PFSK-1 (cell line): ENCODE measurements around the gene OAF.

ENCODE experiments used
- FOXP2 ChIP-seq: optimal IDR thresholded peaks from 2 replicates; pipeline ENCODE3; 2011; ENCODE audit warnings: borderline replicate concordance, control low read depth, inconsistent platforms; ENCODE audit not compliant: insufficient read depth; ENCODE audit errors: extremely low read length, extremely low read depth
- POLR2AphosphoS5 ChIP-seq: IDR thresholded peaks from 2 replicates; pipeline ENCODE4 v1.6.1; 2012; ENCODE audit warnings: low read depth, mild to moderate bottlenecking, control low read depth, low read length, moderate library complexity
- REST ChIP-seq, 2 experiments: IDR thresholded peaks; 2 replicates each; pipeline versions ENCODE4 v1.6.1 to v1.8.0; 2011 to 2012; ENCODE audit warnings: low read depth in 2 of 2, low read length in 2 of 2, control low read depth in 1 of 2, inconsistent platforms in 1 of 2, mild to moderate bottlenecking in 1 of 2, moderate library complexity in 1 of 2; ENCODE audit not compliant: insufficient read depth in 1 of 2
- SIN3A ChIP-seq: IDR thresholded peaks from 2 replicates; pipeline ENCODE4 v1.6.1; 2012; ENCODE audit warnings: mild to moderate bottlenecking, low read length, moderate library complexity, borderline replicate concordance; ENCODE audit not compliant: insufficient read depth
- TAF1 ChIP-seq: IDR thresholded peaks from 2 replicates; pipeline ENCODE4 v1.6.1; 2012; ENCODE audit warnings: low read length, control low read depth, borderline replicate concordance; ENCODE audit not compliant: insufficient read depth

The OAF gene

GRCh38 chr11:120214581-120214980, 3.7 kb downstream of the OAF start:
- TF ChIP-seq FOXP2, result no peak
- no peak for TF ChIP-seq POLR2AphosphoS5
- TF ChIP-seq REST (IDR thresholded peaks at IDR 0.05; ENCODE audit: insufficient read depth in 1 of 2, low read depth in 2 of 2, low read length in 2 of 2), result no peak
- no peak for TF ChIP-seq SIN3A
- TF ChIP-seq TAF1, result no peak

DNA sequence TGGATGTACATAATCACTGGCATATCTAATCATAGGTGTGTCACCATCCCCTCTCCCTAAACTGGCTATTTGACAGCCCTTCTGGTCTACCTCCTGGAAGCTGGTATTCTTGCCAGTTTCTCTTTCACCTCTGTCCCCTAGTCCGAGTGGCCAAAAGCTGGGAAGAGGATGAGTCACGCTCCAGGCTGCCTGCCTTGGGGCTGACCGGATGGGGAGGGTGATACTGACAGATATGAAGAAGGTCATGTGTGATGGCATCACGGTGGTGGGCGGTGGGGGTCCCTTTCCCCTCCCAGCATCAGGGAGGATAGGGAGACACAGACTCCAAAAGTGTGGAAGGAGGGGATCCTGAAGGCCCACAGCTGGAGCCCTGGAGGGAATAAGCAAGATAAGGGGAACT, 4.8 kb downstream of the OAF start:
- TF ChIP-seq FOXP2 (no peak), POLR2AphosphoS5 (no peak), REST (IDR thresholded peaks at IDR 0.05; ENCODE audit: insufficient read depth in 1 of 2, low read depth in 2 of 2, low read length in 2 of 2) (no peak)

- no peak for TF ChIP-seq FOXP2
- TF ChIP-seq REST (IDR thresholded peaks at IDR 0.05; ENCODE audit: insufficient read depth in 1 of 2, low read depth in 2 of 2, low read length in 2 of 2), result no peak
- TF ChIP-seq TAF1, result no peak
- no peak for TF ChIP-seq SIN3A
- TF ChIP-seq POLR2AphosphoS5, result no peak
These were observed 5.7 kb downstream of the OAF start for GRCh38 chr11:120216426-120217102.

DNA sequence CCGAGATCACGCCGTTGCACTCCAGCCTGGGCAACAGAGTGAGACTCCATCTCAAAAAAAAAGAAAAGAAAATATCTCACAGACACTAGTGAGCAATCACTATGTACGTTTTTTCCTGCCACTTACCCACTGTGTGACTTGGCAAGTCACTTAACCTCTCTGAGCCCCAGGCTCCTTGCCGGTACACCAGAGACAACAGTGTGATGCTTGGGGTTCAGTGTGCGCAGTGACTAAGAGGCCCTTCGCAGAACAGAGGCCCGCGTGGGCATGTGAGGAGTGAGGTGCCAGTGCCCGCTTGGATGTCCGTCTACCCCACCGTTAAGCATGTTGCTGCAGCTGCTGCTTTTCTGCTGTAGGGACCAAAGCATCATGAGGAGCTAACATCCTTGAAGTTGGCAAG, 6.7 kb downstream of the OAF start:
- TF ChIP-seq FOXP2 (no peak), SIN3A (no peak), REST (IDR thresholded peaks at IDR 0.05; ENCODE audit: insufficient read depth in 1 of 2, low read depth in 2 of 2, low read length in 2 of 2) (no peak), TAF1 (no peak), POLR2AphosphoS5 (no peak)
